Omental fat pad (tissue), 4 donors: Measurements from ENCODE around the gene MAP3K7CL. TPM values are rescaled to one million over a fixed set of nuclear protein-coding genes. Genes with fewer than 3 reads are reported as not detected.

Source experiments
- ATAC-seq: fragments of 150-250 bp; one replicate; pipeline ENCODE4 v1.9.1; 2016; ENCODE audit warnings: mild to moderate bottlenecking, moderate library complexity; ENCODE audit not compliant: low FRiP score
- DNase-seq: peaks from one replicate; pipeline ENCODE4 v3.0.0-alpha.2; 2019; ENCODE audit warnings: low spot score
- total RNA-seq, 4 donors: library from RNA; depleted of rRNA; stranded (reverse); fragments of >200 nt; gene quantifications; one replicate each; pipeline ENCODE4 v1.1.0, GENCODE V29; 2016
- TF ChIP-seq, protein P1 (sequence below), 3 donors: fragments of 450-650 bp; IDR thresholded peaks; one replicate each; pipeline ENCODE4 v1.5.1; 2016 to 2017; ENCODE audit warnings: antibody characterized with exemption in 3 of 3, mild to moderate bottlenecking in 3 of 3, moderate library complexity in 2 of 3

Gene MAP3K7CL, protein sequence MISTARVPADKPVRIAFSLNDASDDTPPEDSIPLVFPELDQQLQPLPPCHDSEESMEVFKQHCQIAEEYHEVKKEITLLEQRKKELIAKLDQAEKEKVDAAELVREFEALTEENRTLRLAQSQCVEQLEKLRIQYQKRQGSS
- total RNA-seq: 1 to 10 TPM; 5.1 to 7.1 (median 5.9) TPM

DNA sequence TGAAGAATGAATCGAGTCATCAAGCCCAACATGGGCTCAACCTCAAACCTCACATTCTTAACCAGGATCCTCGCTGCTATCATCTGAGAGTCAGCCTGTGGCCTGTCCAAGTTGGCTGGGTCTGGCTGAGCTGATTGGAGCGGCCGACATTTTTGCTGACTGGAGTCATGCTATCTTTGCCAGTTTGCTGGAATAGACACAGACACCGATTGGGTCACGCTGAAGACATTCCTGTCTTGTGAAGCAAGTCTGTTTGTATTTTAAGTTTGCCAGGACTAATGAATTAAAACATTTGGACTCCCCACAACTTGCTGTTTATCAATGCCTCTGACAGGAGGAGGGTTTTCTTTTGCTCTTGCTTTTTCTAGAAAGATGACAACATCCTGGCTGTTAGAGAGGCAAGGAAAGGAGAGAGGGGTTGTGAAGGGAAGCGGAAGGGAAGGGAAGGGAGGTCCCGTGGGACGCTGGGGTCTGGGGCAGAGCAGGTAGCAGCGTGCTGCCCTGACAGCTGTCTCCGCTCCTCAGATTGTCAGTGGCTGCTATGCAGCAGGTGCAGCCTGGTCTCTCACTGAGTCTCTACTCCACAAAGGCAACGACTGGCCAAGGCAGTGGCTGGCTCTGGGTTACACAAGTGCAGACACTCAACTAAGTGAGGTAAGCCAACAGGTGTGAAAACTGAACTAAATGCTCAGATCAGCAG is at the start of gene MAP3K7CL:
Gene MAP3K7CL (plus strand): TSS at position 375 of the 700 bp plus-strand sequence. CDS start 2,701 bp downstream, outside the sequence.
- DNase-seq: no peak
- TF ChIP-seq, protein P1, sequence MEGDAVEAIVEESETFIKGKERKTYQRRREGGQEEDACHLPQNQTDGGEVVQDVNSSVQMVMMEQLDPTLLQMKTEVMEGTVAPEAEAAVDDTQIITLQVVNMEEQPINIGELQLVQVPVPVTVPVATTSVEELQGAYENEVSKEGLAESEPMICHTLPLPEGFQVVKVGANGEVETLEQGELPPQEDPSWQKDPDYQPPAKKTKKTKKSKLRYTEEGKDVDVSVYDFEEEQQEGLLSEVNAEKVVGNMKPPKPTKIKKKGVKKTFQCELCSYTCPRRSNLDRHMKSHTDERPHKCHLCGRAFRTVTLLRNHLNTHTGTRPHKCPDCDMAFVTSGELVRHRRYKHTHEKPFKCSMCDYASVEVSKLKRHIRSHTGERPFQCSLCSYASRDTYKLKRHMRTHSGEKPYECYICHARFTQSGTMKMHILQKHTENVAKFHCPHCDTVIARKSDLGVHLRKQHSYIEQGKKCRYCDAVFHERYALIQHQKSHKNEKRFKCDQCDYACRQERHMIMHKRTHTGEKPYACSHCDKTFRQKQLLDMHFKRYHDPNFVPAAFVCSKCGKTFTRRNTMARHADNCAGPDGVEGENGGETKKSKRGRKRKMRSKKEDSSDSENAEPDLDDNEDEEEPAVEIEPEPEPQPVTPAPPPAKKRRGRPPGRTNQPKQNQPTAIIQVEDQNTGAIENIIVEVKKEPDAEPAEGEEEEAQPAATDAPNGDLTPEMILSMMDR (IDR thresholded peaks at IDR 0.05): no peak

DNA sequence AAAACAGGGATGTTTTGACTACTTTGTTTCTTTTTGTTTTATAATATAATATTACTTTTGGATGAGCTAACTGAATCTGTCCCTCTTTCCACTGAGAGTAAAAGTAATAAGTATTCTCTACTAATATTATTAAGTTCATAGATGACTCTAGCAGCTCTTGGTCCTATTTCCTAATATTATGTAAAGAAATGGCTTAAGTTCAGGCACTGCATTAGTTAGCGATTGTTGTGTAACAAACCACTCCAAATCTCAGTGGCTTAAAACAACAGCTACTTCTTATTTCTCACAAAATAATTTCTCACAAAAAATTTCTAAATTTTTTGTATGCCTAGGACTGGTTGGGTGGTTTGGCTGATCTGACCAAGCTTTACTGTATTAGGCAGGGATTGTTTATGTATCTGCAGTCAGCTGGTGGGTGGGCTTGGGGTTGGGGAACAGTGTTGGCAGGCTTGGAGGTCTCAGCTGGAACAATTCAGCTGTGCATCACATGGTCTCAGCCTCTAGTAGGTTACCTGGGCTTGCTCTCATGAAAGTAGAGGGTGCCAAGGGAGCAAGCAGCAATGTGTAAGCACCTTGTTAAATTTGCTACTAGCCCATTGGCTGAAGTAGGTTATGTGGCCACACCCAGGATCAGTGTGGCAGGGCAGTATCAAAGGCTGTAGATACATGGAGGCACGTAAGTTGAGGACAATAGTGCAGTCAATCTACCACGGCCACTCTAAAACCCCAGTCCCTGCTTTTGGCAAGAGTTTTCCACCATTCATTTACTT is 48.2 kb upstream of the MAP3K7CL start:
- no peak for ATAC-seq

More for the DNA sequence above, at the start of gene MAP3K7CL:
- peak; percentile 99 for ATAC-seq

DNA sequence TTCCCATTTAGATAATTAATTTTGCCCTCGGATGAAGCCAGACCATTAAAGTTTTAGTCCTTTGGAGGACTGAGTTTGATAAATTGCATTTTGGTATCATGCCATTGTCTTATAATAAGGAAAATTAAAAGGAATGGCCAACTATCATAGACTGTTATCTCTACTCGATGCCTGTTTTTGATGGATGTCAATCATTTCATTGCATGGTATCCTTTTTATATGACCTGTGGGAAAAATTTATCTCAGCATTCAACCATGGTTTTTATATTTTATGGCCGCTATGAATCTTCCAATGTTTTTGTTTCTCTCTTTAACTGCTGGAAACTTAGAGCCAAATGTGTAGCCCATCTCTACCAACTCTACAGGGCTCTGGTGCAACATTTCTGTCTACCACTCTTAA is 47.1 kb upstream of the MAP3K7CL start:
- ATAC-seq (no peak), DNase-seq (no peak)
- TF ChIP-seq, protein P1 (IDR thresholded peaks at IDR 0.05): no peak

More for the DNA sequence above, 48.2 kb upstream of the MAP3K7CL start:
- no peak for DNase-seq
- TF ChIP-seq, protein P1 (IDR thresholded peaks at IDR 0.05): no peak

DNA sequence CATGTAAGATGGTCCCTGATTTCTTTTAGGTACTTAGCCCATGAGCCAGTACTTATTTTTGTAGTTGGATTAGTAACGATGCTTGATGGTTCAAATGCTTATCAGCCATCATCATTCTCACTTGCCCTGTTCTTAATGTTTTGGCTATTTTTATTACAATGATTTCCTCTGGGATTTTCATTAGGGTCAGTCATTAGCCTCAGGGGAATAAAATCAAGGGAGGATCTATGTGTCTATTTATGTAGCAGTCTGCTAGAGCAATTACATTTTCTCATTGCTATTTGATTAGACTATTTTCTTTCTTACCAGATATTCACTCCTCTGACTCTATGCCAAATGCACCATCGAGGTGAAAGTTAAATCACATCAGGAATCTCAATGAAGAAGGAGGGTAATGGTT is 46.1 kb upstream of the MAP3K7CL start:
- DNase-seq (no peak), ATAC-seq (no peak)
- TF ChIP-seq, protein P1 (IDR thresholded peaks at IDR 0.05): no peak

DNA sequence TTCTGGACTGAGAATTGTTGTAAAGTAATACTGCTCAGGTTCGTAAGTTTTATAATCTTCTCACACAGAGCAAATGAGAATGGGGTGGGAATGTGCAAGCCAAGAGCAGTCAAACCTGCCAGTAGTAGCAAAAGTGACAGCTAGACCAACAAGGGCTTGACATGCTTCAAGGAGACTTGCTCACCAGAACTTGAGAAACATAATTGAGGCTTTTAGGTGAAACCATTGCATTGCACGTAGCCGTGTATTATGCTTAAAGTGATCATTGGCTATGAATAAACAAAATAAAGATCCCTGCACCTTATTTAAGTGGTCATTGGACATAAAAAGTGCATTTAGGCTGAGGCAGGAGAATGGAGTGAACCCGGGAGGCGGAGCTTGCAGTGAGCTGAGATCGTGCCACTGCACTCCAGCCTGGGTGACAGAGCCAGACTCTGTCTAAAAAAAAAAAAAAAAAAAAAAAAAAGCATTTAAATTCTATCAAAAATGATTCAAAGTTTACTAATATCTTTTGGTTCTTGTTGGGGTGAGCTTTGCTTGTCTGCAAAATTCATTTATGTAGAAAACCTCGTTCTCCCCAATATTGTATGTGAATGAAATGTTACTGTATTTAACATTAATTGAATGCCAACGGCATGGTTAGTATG is 45.2 kb upstream of the MAP3K7CL start:
- TF ChIP-seq, protein P1 (IDR thresholded peaks at IDR 0.05): no peak
- no peak for DNase-seq
- ATAC-seq: no peak

DNA sequence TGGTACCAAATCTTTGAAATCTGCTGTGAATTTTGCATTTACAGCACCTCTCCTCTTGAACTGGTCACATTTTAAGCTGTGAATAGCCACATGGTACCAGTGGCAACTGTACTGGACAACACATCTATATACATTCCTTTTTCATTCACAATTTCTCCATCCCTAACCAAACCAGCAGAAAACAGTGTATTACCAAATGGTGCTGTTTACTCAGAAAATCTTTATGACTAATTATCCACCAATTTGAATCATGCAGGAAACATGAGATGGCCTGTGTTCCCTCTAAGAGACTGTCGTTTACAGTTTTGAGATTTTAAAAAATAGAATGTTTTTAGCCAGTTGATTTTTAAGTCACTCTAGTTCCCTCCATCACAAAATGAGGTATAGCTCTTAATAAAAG is 39.4 kb upstream of the MAP3K7CL start:
- TF ChIP-seq, protein P1 (IDR thresholded peaks at IDR 0.05): no peak
- no peak for ATAC-seq
- no peak for DNase-seq
